HepG2 (cell line): ENCODE data around the gene POFUT2. TPM values are rescaled to one million over a fixed set of nuclear protein-coding genes. Genes with fewer than 3 reads are reported as not detected.

Experiments
- CEBPG ChIP-seq: IDR thresholded peaks from 2 replicates; pipeline ENCODE4 v1.6.1; 2016
- HIVEP1 ChIP-seq: sonication (generic); formaldehyde crosslinking; IDR thresholded peaks from 2 replicates; pipeline ENCODE4 v1.4.0; 2020; ENCODE audit warnings: mild to moderate bottlenecking, missing genetic modification reagents
- HMGA1 ChIP-seq: sonication (generic); formaldehyde crosslinking; conservative IDR thresholded peaks from 2 replicates; pipeline ENCODE4 v1.4.0; 2020; ENCODE audit warnings: missing genetic modification reagents
- JARID2 ChIP-seq: sonication (generic); formaldehyde crosslinking; IDR thresholded peaks from 2 replicates; pipeline ENCODE4 v1.8.1; 2023; ENCODE audit warnings: missing genetic modification reagents, inconsistent platforms; ENCODE audit not compliant: insufficient replicate concordance
- KDM2A ChIP-seq: sonication (generic); formaldehyde crosslinking; IDR thresholded peaks from 2 replicates; pipeline ENCODE4 v1.4.0; 2020; ENCODE audit warnings: low read depth, missing genetic modification reagents, borderline replicate concordance
- MIER3 ChIP-seq: IDR thresholded peaks from 2 replicates; pipeline ENCODE4 v1.6.1; 2016; ENCODE audit warnings: missing compliant biosample characterization, borderline replicate concordance
- MLLT10 ChIP-seq: sonication (generic); formaldehyde crosslinking; IDR thresholded peaks from 2 replicates; pipeline ENCODE4 v1.4.0; 2020; ENCODE audit warnings: missing genetic modification reagents
- MTA3 ChIP-seq: sonication (generic); formaldehyde crosslinking; IDR thresholded peaks from 2 replicates; pipeline ENCODE4 v1.4.0; 2020; ENCODE audit warnings: missing genetic modification reagents
- RARA ChIP-seq: IDR thresholded peaks from 2 replicates; pipeline ENCODE4 v1.6.1; 2016; ENCODE audit warnings: missing genetic modification reagents, missing compliant biosample characterization
- SCMH1 ChIP-seq: sonication (generic); formaldehyde crosslinking; IDR thresholded peaks from 2 replicates; pipeline ENCODE4 v1.9.0; 2021; ENCODE audit warnings: missing genetic modification reagents, mild to moderate bottlenecking, borderline replicate concordance
- YY1 ChIP-seq: IDR thresholded peaks from 2 replicates; pipeline ENCODE4 v1.6.1; 2011; ENCODE audit warnings: low read length, low read depth, moderate library complexity, mild to moderate bottlenecking; ENCODE audit not compliant: insufficient read depth, insufficient replicate concordance
- ZFP82 ChIP-seq: sonication (generic); formaldehyde crosslinking; IDR thresholded peaks from 2 replicates; pipeline ENCODE4 v1.5.1; 2020; ENCODE audit warnings: mild to moderate bottlenecking, missing genetic modification reagents, borderline replicate concordance
- polyA plus RNA-seq, 8 experiments: library from polyadenylated mRNA; depleted of rRNA in 3 of 8; stranded (reverse) in 7 of 8; unstranded in 1 of 8; fragments of >200 nt; fragmentation: Illumina TruSeq in 4 of 8; extraction: Trizol in 4 of 8; gene quantifications; 2 replicates each; pipeline versions ENCODE4 v1.2.1 to v1.2.3, GENCODE V29; 2011 to 2016; ENCODE audit warnings: low read depth in 4 of 8, missing spikeins in 1 of 8, mixed read lengths in 1 of 8; ENCODE audit not compliant: insufficient read depth in 1 of 8
- total RNA-seq, 5 experiments: library from RNA; depleted of rRNA; stranded (reverse); fragments of >200 nt; fragmentation: Illumina TruSeq; extraction: Trizol; gene quantifications; 2 replicates each; pipeline ENCODE4 v1.2.3, GENCODE V29; 2016; ENCODE audit warnings: low read depth in 1 of 5
- TF ChIP-seq, protein P1 (sequence below): sonication (generic); formaldehyde crosslinking; conservative IDR thresholded peaks from 2 replicates; pipeline ENCODE4 v1.4.0; 2020; ENCODE audit warnings: missing genetic modification reagents
- TF ChIP-seq, protein P2 (sequence below): sonication (generic); formaldehyde crosslinking; IDR thresholded peaks from 2 replicates; pipeline ENCODE4 v1.4.0; 2020; ENCODE audit warnings: missing genetic modification reagents, borderline replicate concordance
- TF ChIP-seq, protein P3 (sequence below), 2 experiments: sonication (generic) in 1 of 2; formaldehyde crosslinking in 1 of 2; IDR thresholded peaks; 2 replicates each; pipeline versions ENCODE4 v1.4.0 to v1.6.1; 2018 to 2020; ENCODE audit warnings: missing genetic modification reagents in 2 of 2, borderline replicate concordance in 1 of 2, low read depth in 1 of 2, mild to moderate bottlenecking in 1 of 2, missing biosample characterization in 1 of 2
- TF ChIP-seq, protein P4 (sequence below): sonication (generic); formaldehyde crosslinking; IDR thresholded peaks from 2 replicates; pipeline ENCODE4 v1.5.1; 2020; ENCODE audit warnings: missing genetic modification reagents, mild to moderate bottlenecking, borderline replicate concordance
- TF ChIP-seq, protein P5 (sequence below): sonication (generic); formaldehyde crosslinking; IDR thresholded peaks from 2 replicates; pipeline ENCODE4 v1.5.1; 2020; ENCODE audit warnings: mild to moderate bottlenecking, missing genetic modification reagents

POFUT2 gene
- total and polyA plus RNA-seq, 2 of the 13 experiments (the other 11 are each of a cell fraction or from before 2014, with no cell fraction given) = 22.8 to 24.0 TPM

DNA sequence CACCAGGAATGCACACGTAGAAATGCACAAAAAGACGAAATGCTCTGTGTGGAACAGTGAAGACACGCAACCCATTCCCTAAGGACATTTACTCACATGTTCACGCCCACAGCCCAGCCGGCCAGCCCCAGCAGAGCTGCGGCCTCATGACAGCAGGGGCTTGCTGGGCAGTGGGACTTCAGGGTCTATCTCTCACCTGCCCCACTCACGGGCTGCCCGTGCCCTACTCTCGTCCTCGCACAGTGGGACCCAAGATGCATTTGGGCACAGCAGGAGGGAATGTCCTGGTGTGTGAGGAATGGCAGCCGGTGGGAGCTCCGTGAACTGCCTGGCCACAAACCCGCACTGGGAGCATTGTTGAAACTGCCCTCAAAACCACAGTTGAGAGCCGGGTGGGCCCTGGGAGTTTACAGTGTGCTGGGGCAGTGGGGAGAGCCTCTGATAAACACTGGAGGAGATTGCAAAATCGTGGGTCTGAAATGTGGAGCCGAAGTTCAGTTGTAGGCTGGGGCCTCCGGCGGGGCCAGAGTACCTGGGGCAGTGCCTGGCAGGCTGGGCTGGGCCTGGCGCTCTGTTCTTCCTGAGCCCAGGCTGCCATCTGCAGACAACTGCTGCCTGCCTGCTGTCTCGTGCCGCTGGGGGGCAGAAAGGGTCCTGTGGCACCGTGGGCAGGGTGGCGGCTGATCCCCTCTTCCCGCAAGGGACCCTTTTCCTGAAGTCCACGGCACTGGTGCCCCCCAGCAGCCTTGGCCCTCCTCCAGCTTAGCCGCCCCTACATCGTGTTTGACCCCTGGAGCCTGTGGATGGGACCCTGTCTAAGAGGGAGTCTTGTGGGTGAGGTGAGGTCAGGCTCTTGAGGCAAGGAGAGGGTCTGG, 20.7 kb upstream of the POFUT2 start (continued):
- TF ChIP-seq JARID2 (CRISPR knock-in tag) = no peak
- TF ChIP-seq, protein P1, sequence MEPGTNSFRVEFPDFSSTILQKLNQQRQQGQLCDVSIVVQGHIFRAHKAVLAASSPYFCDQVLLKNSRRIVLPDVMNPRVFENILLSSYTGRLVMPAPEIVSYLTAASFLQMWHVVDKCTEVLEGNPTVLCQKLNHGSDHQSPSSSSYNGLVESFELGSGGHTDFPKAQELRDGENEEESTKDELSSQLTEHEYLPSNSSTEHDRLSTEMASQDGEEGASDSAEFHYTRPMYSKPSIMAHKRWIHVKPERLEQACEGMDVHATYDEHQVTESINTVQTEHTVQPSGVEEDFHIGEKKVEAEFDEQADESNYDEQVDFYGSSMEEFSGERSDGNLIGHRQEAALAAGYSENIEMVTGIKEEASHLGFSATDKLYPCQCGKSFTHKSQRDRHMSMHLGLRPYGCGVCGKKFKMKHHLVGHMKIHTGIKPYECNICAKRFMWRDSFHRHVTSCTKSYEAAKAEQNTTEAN (CRISPR knock-in tag) = peak; percentile 91
- TF ChIP-seq ZFP82 = no peak
- TF ChIP-seq, protein P2, sequence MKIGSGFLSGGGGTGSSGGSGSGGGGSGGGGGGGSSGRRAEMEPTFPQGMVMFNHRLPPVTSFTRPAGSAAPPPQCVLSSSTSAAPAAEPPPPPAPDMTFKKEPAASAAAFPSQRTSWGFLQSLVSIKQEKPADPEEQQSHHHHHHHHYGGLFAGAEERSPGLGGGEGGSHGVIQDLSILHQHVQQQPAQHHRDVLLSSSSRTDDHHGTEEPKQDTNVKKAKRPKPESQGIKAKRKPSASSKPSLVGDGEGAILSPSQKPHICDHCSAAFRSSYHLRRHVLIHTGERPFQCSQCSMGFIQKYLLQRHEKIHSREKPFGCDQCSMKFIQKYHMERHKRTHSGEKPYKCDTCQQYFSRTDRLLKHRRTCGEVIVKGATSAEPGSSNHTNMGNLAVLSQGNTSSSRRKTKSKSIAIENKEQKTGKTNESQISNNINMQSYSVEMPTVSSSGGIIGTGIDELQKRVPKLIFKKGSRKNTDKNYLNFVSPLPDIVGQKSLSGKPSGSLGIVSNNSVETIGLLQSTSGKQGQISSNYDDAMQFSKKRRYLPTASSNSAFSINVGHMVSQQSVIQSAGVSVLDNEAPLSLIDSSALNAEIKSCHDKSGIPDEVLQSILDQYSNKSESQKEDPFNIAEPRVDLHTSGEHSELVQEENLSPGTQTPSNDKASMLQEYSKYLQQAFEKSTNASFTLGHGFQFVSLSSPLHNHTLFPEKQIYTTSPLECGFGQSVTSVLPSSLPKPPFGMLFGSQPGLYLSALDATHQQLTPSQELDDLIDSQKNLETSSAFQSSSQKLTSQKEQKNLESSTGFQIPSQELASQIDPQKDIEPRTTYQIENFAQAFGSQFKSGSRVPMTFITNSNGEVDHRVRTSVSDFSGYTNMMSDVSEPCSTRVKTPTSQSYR (CRISPR knock-in tag) = peak; percentile 47; the same call in 1 of the 2 replicates
- TF ChIP-seq, protein P3, sequence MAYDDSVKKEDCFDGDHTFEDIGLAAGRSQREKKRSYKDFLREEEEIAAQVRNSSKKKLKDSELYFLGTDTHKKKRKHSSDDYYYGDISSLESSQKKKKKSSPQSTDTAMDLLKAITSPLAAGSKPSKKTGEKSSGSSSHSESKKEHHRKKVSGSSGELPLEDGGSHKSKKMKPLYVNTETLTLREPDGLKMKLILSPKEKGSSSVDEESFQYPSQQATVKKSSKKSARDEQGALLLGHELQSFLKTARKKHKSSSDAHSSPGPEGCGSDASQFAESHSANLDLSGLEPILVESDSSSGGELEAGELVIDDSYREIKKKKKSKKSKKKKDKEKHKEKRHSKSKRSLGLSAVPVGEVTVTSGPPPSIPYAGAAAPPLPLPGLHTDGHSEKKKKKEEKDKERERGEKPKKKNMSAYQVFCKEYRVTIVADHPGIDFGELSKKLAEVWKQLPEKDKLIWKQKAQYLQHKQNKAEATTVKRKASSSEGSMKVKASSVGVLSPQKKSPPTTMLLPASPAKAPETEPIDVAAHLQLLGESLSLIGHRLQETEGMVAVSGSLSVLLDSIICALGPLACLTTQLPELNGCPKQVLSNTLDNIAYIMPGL (CRISPR knock-in tag; IDR thresholded peaks at IDR 0.05; ENCODE audit: borderline replicate concordance in 1 of 2, low read depth in 1 of 2) = peak; percentile 65 to 91; a peak in 3 of 4 replicates
- TF ChIP-seq CEBPG (CRISPR knock-in tag) = peak; percentile 95
- no peak for TF ChIP-seq MLLT10 (CRISPR knock-in tag)
- peak; percentile 84 for TF ChIP-seq RARA (CRISPR knock-in tag)
- TF ChIP-seq HMGA1 = no peak
- TF ChIP-seq HIVEP1 (CRISPR knock-in tag) = peak; percentile 92
- no peak for TF ChIP-seq SCMH1 (CRISPR knock-in tag)
- TF ChIP-seq MIER3 (CRISPR knock-in tag) = peak; percentile 47; the same call in 1 of the 2 replicates
- TF ChIP-seq, protein P4, sequence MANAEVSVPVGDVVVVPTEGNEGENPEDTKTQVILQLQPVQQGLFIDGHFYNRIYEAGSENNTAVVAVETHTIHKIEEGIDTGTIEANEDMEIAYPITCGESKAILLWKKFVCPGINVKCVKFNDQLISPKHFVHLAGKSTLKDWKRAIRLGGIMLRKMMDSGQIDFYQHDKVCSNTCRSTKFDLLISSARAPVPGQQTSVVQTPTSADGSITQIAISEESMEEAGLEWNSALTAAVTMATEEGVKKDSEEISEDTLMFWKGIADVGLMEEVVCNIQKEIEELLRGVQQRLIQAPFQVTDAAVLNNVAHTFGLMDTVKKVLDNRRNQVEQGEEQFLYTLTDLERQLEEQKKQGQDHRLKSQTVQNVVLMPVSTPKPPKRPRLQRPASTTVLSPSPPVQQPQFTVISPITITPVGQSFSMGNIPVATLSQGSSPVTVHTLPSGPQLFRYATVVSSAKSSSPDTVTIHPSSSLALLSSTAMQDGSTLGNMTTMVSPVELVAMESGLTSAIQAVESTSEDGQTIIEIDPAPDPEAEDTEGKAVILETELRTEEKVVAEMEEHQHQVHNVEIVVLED (CRISPR knock-in tag) = no peak
- TF ChIP-seq, protein P5, sequence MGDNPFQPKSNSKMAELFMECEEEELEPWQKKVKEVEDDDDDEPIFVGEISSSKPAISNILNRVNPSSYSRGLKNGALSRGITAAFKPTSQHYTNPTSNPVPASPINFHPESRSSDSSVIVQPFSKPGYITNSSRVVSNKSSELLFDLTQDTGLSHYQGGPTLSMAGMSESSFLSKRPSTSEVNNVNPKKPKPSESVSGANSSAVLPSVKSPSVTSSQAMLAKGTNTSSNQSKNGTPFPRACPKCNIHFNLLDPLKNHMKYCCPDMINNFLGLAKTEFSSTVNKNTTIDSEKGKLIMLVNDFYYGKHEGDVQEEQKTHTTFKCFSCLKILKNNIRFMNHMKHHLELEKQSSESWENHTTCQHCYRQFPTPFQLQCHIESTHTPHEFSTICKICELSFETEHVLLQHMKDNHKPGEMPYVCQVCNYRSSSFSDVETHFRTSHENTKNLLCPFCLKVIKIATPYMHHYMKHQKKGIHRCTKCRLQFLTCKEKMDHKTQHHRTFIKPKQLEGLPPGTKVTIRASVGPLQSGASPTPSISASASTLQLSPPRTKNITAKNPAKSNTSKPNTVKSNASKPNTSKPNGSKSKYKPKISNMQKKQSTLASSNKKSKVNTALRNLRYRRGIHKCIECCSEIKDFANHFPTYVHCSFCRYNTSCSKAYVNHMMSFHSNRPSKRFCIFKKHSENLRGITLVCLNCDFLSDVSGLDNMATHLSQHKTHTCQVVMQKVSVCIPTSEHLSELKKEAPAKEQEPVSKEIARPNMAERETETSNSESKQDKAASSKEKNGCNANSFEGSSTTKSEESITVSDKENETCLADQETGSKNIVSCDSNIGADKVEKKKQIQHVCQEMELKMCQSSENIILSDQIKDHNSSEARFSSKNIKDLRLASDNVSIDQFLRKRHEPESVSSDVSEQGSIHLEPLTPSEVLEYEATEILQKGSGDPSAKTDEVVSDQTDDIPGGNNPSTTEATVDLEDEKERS (CRISPR knock-in tag) = peak; percentile 10
- TF ChIP-seq YY1 = peak; percentile 14
- TF ChIP-seq MTA3 (CRISPR knock-in tag) = no peak
- no peak for TF ChIP-seq KDM2A (CRISPR knock-in tag)
